SK-N-SH (cell line): ENCODE results near the gene DFFB. TPM values are rescaled to one million over a fixed set of nuclear protein-coding genes. Genes with fewer than 3 reads are reported as not detected.

ENCODE experiments used
- CTCF ChIA-PET: fragments of 300-600, 350-600 bp; formaldehyde crosslinking; extraction: SDS; loops from one replicate; lab custom pipeline; 2021; lab: Yijun Ruan, JAX
- POLR2A ChIA-PET: fragments of 350-600 bp; sonication (Branson Sonifier 250); formaldehyde crosslinking; extraction: SDS; loops from one replicate; lab custom pipeline; 2020; ENCODE audit warnings: antibody characterized with exemption, inconsistent platforms; lab: Yijun Ruan, JAX
- DNase-seq: peaks from one replicate; pipeline ENCODE4 v3.0.0; 2012
- H2AFZ ChIP-seq: fragments of 200-600 bp; sonication (generic); 2 replicates; pipeline ENCODE4 v1.8.1; 2016; ENCODE audit warnings: antibody characterized with exemption, mild to moderate bottlenecking, low read depth
- H3F3A ChIP-seq: fragments of 200-600 bp; sonication (generic); replicated peaks from 2 replicates; pipeline ENCODE3; 2016; ENCODE audit warnings: antibody characterized with exemption, mild to moderate bottlenecking; ENCODE audit not compliant: insufficient read depth
- H3K27ac ChIP-seq, 2 experiments: fragments of 200-500 bp in 1 of 2; fragments of 200-600 bp in 1 of 2; sonication (Bioruptor generic) in 1 of 2; sonication (generic), shearing (Covaris generic) in 1 of 2; 2 replicates each; pipeline versions ENCODE4 v1.5.1 to v1.6.1; 2014 to 2016; ENCODE audit warnings: low read depth in 2 of 2, inconsistent platforms in 1 of 2, low read length in 1 of 2, mild to moderate bottlenecking in 1 of 2, mixed read lengths in 1 of 2
- H3K27me3 ChIP-seq: fragments of 200-600 bp; sonication (generic), shearing (Covaris generic); 2 replicates; pipeline ENCODE4 v1.6.1; 2016; ENCODE audit warnings: mixed run types; ENCODE audit not compliant: insufficient read depth
- H3K36me3 ChIP-seq, 2 experiments: fragments of 200-500 bp in 1 of 2; fragments of 200-600 bp in 1 of 2; sonication (Bioruptor generic) in 1 of 2; sonication (generic) in 1 of 2; replicated peaks in 1 of 2; 2 replicates each; pipeline versions ENCODE3 to v1.5.1; 2014 to 2016; ENCODE audit warnings: low read length in 1 of 2, mild to moderate bottlenecking in 1 of 2; ENCODE audit not compliant: insufficient read depth in 2 of 2, control insufficient read depth in 1 of 2
- H3K4me1 ChIP-seq, 2 experiments: fragments of 200-500 bp in 1 of 2; fragments of 200-600 bp in 1 of 2; sonication (Bioruptor generic) in 1 of 2; sonication (generic), shearing (Covaris generic) in 1 of 2; 2 replicates each; pipeline versions ENCODE4 v1.5.1 to v1.6.1; 2014 to 2016; ENCODE audit warnings: low read depth in 1 of 2, low read length in 1 of 2, mixed run types in 1 of 2; ENCODE audit not compliant: insufficient read depth in 2 of 2, control insufficient read depth in 1 of 2
- H3K4me2 ChIP-seq: fragments of 200-600 bp; sonication (generic), shearing (Covaris generic); 2 replicates; pipeline ENCODE4 v1.6.1; 2017; ENCODE audit warnings: mixed run types
- H3K4me3 ChIP-seq, 2 experiments: fragments of 200-500 bp in 1 of 2; fragments of 200-600 bp in 1 of 2; sonication (Bioruptor generic) in 1 of 2; sonication (generic), shearing (Covaris generic) in 1 of 2; 2 replicates each; pipeline versions ENCODE4 v1.5.1 to v1.8.1; 2014 to 2016; ENCODE audit warnings: low read depth in 2 of 2, inconsistent platforms in 1 of 2, low read length in 1 of 2, mild to moderate bottlenecking in 1 of 2, mixed read lengths in 1 of 2, moderate library complexity in 1 of 2
- H3K79me2 ChIP-seq: fragments of 200-600 bp; sonication (generic); 2 replicates; pipeline ENCODE4 v1.8.1; 2017; ENCODE audit warnings: mild to moderate bottlenecking; ENCODE audit not compliant: insufficient read depth
- H3K9ac ChIP-seq: fragments of 200-600 bp; sonication (generic); 2 replicates; pipeline ENCODE4 v1.6.1; 2017; ENCODE audit warnings: mixed run types
- H3K9me2 ChIP-seq: fragments of 200-600 bp; sonication (generic); 2 replicates; pipeline ENCODE4 v1.6.1; 2017; ENCODE audit warnings: mixed run types
- H3K9me3 ChIP-seq: fragments of 200-600 bp; sonication (generic); 2 replicates; pipeline ENCODE4 v1.6.1; 2017; ENCODE audit warnings: mixed run types, mild to moderate bottlenecking, moderate library complexity
- H4K20me1 ChIP-seq: fragments of 200-600 bp; sonication (generic); 2 replicates; pipeline ENCODE4 v1.6.1; 2017; ENCODE audit warnings: mild to moderate bottlenecking, mixed run types; ENCODE audit not compliant: insufficient read depth
- CHD2 ChIP-seq: fragments of 150-350 bp; IDR thresholded peaks from 2 replicates; pipeline ENCODE4 v1.6.1; 2018; ENCODE audit warnings: low read length; ENCODE audit not compliant: partially characterized antibody
- ELF1 ChIP-seq: IDR thresholded peaks from 2 replicates; pipeline ENCODE4 v1.4.0; 2012
- FOXJ3 ChIP-seq: sonication (generic); formaldehyde crosslinking; IDR thresholded peaks from 2 replicates; pipeline ENCODE4 v1.5.1; 2020; ENCODE audit warnings: mild to moderate bottlenecking, missing genetic modification reagents
- FOXM1 ChIP-seq: IDR thresholded peaks from 2 replicates; pipeline ENCODE4 v1.4.0; 2012; ENCODE audit warnings: low read depth, mild to moderate bottlenecking
- IRF3 ChIP-seq: fragments of 150-350 bp; IDR thresholded peaks from 2 replicates; pipeline ENCODE4 v1.6.1; 2016; ENCODE audit warnings: mild to moderate bottlenecking, low read depth, low read length
- JUND ChIP-seq: IDR thresholded peaks from 2 replicates; pipeline ENCODE4 v1.4.0; 2012
- MEF2A ChIP-seq: IDR thresholded peaks from 2 replicates; pipeline ENCODE4 v1.4.0; 2012; ENCODE audit warnings: low read depth, borderline replicate concordance
- MXI1 ChIP-seq: IDR thresholded peaks from 2 replicates; pipeline ENCODE4 v1.6.1; 2012; ENCODE audit warnings: mild to moderate bottlenecking, low read depth, low read length, improper control_type of control experiment
- NFIC ChIP-seq: IDR thresholded peaks from 2 replicates; pipeline ENCODE4 v1.4.0; 2012; ENCODE audit warnings: borderline replicate concordance
- PBX3 ChIP-seq: IDR thresholded peaks from 2 replicates; pipeline ENCODE4; 2012
- POLR2AphosphoS5 ChIP-seq: IDR thresholded peaks from 2 replicates; pipeline ENCODE4 v1.6.1; 2012; ENCODE audit warnings: low read depth, low read length
- RAD21 ChIP-seq: IDR thresholded peaks from 2 replicates; pipeline ENCODE4 v1.6.1; 2012; ENCODE audit warnings: mild to moderate bottlenecking, low read length
- RCOR1 ChIP-seq: fragments of 150-350 bp; IDR thresholded peaks from 2 replicates; pipeline ENCODE4 v1.6.1; 2017; ENCODE audit warnings: antibody characterized with exemption, low read length
- REST ChIP-seq: IDR thresholded peaks from 2 replicates; pipeline ENCODE4 v1.6.1; 2012; ENCODE audit warnings: mild to moderate bottlenecking, low read depth, low read length, moderate library complexity
- RFX5 ChIP-seq: IDR thresholded peaks from 2 replicates; pipeline ENCODE4 v1.6.1; 2012; ENCODE audit warnings: mild to moderate bottlenecking, improper control_type of control experiment, low read length
- TAF1 ChIP-seq: IDR thresholded peaks from 2 replicates; pipeline ENCODE4 v1.6.1; 2012; ENCODE audit warnings: low read depth, mild to moderate bottlenecking, low read length, moderate library complexity, borderline replicate concordance
- TCF12 ChIP-seq: IDR thresholded peaks from 2 replicates; pipeline ENCODE4 v1.4.0; 2012
- TEAD4 ChIP-seq: IDR thresholded peaks from 2 replicates; pipeline ENCODE4 v1.4.0; 2012; ENCODE audit warnings: mild to moderate bottlenecking, borderline replicate concordance; ENCODE audit not compliant: insufficient read depth
- USF2 ChIP-seq: fragments of 150-350 bp; IDR thresholded peaks from 2 replicates; pipeline ENCODE4 v1.6.1; 2017; ENCODE audit warnings: antibody characterized with exemption, low read length, low read depth, borderline replicate concordance
- ZBTB33 ChIP-seq: IDR thresholded peaks from 2 replicates; pipeline ENCODE4 v1.4.0; 2012; ENCODE audit warnings: low read depth, borderline replicate concordance
- WGBS: methylation state at CpG from one replicate; pipeline ENCODE4 v1.1.6; 2017; ENCODE audit warnings: low lambda C conversion rate; 5-methylcytosine and 5-hydroxymethylcytosine counted together
- polyA plus RNA-seq, 3 experiments: library from polyadenylated mRNA; depleted of rRNA; stranded (reverse); fragments of >200 nt; gene quantifications; 2 replicates each; pipeline ENCODE4 v1.2.3, GENCODE V29; 2012

DFFB gene
- polyA plus RNA-seq, 1 of the 3 experiments (the other 2 are of a cell fraction), result 8.2 TPM

GRCh38 chr1:3918966-3919611 lies 61.8 kb downstream of the DFFB start (continued):
- TF ChIP-seq PBX3, result no peak
- no peak for TF ChIP-seq TCF12
- TF ChIP-seq FOXJ3, result no peak
- TF ChIP-seq JUND, result no peak
- TF ChIP-seq CHD2, result no peak
- no peak for TF ChIP-seq USF2
- no peak for TF ChIP-seq NFIC
- TF ChIP-seq RCOR1, result no peak
- no peak for TF ChIP-seq REST

GRCh38 chr1:3919706-3920105 lies 62.4 kb downstream of the DFFB start:
- H2AFZ ChIP-seq, result no peak overlapping the region
- H3K79me2 ChIP-seq, result no peaks in the 10 kb centered on the region
- H3K9me3 ChIP-seq, result no peaks in the 10 kb centered on the region
- H3K27me3 ChIP-seq, result no peaks in the 10 kb centered on the region
- no peak overlapping the region for H3K4me2 ChIP-seq
- H3K4me3 ChIP-seq, result no peak overlapping the region
- no peaks in the 10 kb centered on the region for H3K4me1 ChIP-seq
- POLR2A ChIA-PET, result no interaction called here
- no peak overlapping the region for H3K9ac ChIP-seq
- CTCF ChIA-PET, result no interaction called here
- 28% methylated on average over 4 of the region's 5 CpGs for WGBS
- H3K27ac ChIP-seq, result no peak overlapping the region
- no peaks in the 10 kb centered on the region for H3K36me3 ChIP-seq
- H4K20me1 ChIP-seq, result no peaks in the 10 kb centered on the region
- H3K9me2 ChIP-seq, result no peaks in the 10 kb centered on the region
- DNase-seq, result no peak
- no peaks in the 10 kb centered on the region for H3F3A ChIP-seq
- no peak for TF ChIP-seq TAF1
- no peak for TF ChIP-seq CHD2
- TF ChIP-seq ZBTB33, result no peak
- no peak for TF ChIP-seq RFX5
- no peak for TF ChIP-seq TEAD4
- TF ChIP-seq POLR2AphosphoS5, result no peak
- TF ChIP-seq ELF1, result no peak
- no peak for TF ChIP-seq RAD21
- no peak for TF ChIP-seq TCF12
- no peak for TF ChIP-seq MXI1
- TF ChIP-seq FOXM1, result no peak
- no peak for TF ChIP-seq MEF2A
- no peak for TF ChIP-seq IRF3
- no peak for TF ChIP-seq REST
